GM19395 (cell line): ENCODE data around the gene MIB2.
"Not testable (repeated sequence)": the region's sequence is repeated elsewhere in the genome, so short reads cannot be mapped to it uniquely, and the experiment has no call there.

Experiments used
- ATAC-seq: cut with Tn5 transposase; IDR thresholded peaks from one replicate; pipeline ENCODE4 v1.9.1; 2021; ENCODE audit warnings: mild to moderate bottlenecking, moderate library complexity; ENCODE audit not compliant: unreplicated experiment

The MIB2 gene

GRCh38 chr1:1626207-1627141, 11.2 kb downstream of the MIB2 start:
- ATAC-seq: no peak

GRCh38 chr1:1627261-1627828, 12.0 kb downstream of the MIB2 start:
- no peak for ATAC-seq

GRCh38 chr1:1627829-1628753, 12.8 kb downstream of the MIB2 start:
- ATAC-seq: no peak

GRCh38 chr1:1628754-1629429, 13.6 kb downstream of the MIB2 start:
- ATAC-seq: no peak

GRCh38 chr1:1629430-1630190, 14.3 kb downstream of the MIB2 start:
- ATAC-seq: no peak

GRCh38 chr1:1630191-1630964, 15.1 kb downstream of the MIB2 start:
- peak; percentile 69 for ATAC-seq

GRCh38 chr1:1630965-1631781, 15.9 kb downstream of the MIB2 start:
- ATAC-seq: no peak

- no peak for ATAC-seq
Measured at GRCh38 chr1:1631782-1632420, 16.6 kb downstream of the MIB2 start, which contains the start of gene MMP23B. Gene MMP23B, plus strand, starts transcription at chr1:1632173. Its CDS starts 46 bp downstream, at chr1:1632219.

GRCh38 chr1:1633409-1633808, 18.1 kb downstream of the MIB2 start:
- ATAC-seq: not testable (repeated sequence)

- not testable (repeated sequence) for ATAC-seq
Measured at GRCh38 chr1:1634613-1635012, 19.3 kb downstream of the MIB2 start.

GRCh38 chr1:1636621-1637478, 21.6 kb downstream of the MIB2 start:
- not testable (repeated sequence) for ATAC-seq

- ATAC-seq: not testable (repeated sequence)
Measured at GRCh38 chr1:1637479-1637875, 22.2 kb downstream of the MIB2 start.

- ATAC-seq: not testable (repeated sequence)
Measured at GRCh38 chr1:1638528-1638927, 23.2 kb downstream of the MIB2 start.

- ATAC-seq: not testable (repeated sequence)
Measured at GRCh38 chr1:1639368-1639767, 24.1 kb downstream of the MIB2 start.

- not testable (repeated sequence) for ATAC-seq
Measured at GRCh38 chr1:1640081-1640480, 24.8 kb downstream of the MIB2 start.

GRCh38 chr1:1640711-1641461, 25.6 kb downstream of the MIB2 start:
- ATAC-seq: not testable (repeated sequence)
